Stomach (tissue), 4 donors: ENCODE data around the gene ACTA1.

Experiments used
- POLR2A ChIP-seq, 4 donors: fragments of 450-650 bp; IDR thresholded peaks; one replicate each; pipeline ENCODE4 v1.6.1; 2016; ENCODE audit warnings: antibody characterized with exemption in 4 of 4, control low read depth in 2 of 4, mild to moderate bottlenecking in 1 of 4, moderate library complexity in 1 of 4
- TF ChIP-seq, protein P1 (sequence below), 7 experiments: fragments of 450-650 bp in 4 of 7; fragments of 200-600 bp in 3 of 7; sonication (generic) in 3 of 7; IDR thresholded peaks; one replicate each; pipeline ENCODE4 v1.5.1; 2016 to 2019; ENCODE audit warnings: antibody characterized with exemption in 7 of 7, control low read depth in 2 of 7, mild to moderate bottlenecking in 1 of 7

DNA sequence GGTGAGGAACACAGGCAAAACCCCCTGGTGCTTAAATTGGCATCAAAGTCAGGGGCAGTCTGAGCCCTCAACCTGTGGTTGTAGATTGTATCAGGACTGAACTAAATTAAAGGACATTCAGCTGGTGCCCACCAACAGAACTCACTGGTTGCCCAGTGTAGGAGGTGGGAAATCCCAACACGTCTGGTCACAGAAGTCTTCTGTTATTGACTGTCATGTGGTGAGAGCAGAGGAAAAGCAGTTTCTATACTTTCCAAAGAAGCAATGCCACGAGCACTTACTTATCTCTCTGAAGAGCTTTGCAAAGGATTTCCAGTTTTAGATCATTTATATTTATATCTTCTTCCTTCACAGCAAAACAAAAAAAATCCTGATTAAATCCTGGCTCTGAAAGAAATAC, 15.0 kb upstream of the ACTA1 start:
- TF ChIP-seq, protein P1, sequence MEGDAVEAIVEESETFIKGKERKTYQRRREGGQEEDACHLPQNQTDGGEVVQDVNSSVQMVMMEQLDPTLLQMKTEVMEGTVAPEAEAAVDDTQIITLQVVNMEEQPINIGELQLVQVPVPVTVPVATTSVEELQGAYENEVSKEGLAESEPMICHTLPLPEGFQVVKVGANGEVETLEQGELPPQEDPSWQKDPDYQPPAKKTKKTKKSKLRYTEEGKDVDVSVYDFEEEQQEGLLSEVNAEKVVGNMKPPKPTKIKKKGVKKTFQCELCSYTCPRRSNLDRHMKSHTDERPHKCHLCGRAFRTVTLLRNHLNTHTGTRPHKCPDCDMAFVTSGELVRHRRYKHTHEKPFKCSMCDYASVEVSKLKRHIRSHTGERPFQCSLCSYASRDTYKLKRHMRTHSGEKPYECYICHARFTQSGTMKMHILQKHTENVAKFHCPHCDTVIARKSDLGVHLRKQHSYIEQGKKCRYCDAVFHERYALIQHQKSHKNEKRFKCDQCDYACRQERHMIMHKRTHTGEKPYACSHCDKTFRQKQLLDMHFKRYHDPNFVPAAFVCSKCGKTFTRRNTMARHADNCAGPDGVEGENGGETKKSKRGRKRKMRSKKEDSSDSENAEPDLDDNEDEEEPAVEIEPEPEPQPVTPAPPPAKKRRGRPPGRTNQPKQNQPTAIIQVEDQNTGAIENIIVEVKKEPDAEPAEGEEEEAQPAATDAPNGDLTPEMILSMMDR (IDR thresholded peaks at IDR 0.05) = no peak
- no peak for TF ChIP-seq POLR2A (IDR thresholded peaks at IDR 0.05)
